HEK293 (cell line): ENCODE measurements around the gene SERAC1.
A peak's percentile ranks its signal among the peaks of the same experiment; 100 is the strongest.

Experiments used
- CTCF ChIA-PET: fragments of 350-600 bp; formaldehyde crosslinking; extraction: SDS; loops from one replicate; lab custom pipeline; 2021; ENCODE audit warnings: antibody characterized with exemption; lab: Yijun Ruan, JAX
- POLR2A ChIA-PET: fragments of 300-600 bp; formaldehyde crosslinking; extraction: SDS; loops from one replicate; lab custom pipeline; 2020; ENCODE audit warnings: antibody characterized with exemption, inconsistent platforms; lab: Yijun Ruan, JAX
- H3K27ac ChIP-seq: fragments of 200-500 bp; sonication (Bioruptor generic); 2 replicates; pipeline ENCODE4 v1.5.1; 2014; ENCODE audit warnings: low read depth, low read length, control low read depth, inconsistent platforms; ENCODE audit errors: extremely low read depth
- H3K36me3 ChIP-seq, 2 experiments: fragments of 200-500 bp in 1 of 2; sonication (Bioruptor generic) in 1 of 2; 1 replicate in 1 of 2; 2 replicates in 1 of 2; pipeline ENCODE4 v1.5.1; 2014 to 2017; ENCODE audit warnings: inconsistent platforms in 2 of 2, low read length in 2 of 2; ENCODE audit not compliant: control insufficient read depth in 2 of 2, insufficient read depth in 1 of 2
- H3K4me1 ChIP-seq: fragments of 200-500 bp; sonication (Bioruptor generic); 2 replicates; pipeline ENCODE4 v1.5.1; 2014; ENCODE audit warnings: mild to moderate bottlenecking, low read length, inconsistent platforms; ENCODE audit not compliant: control insufficient read depth, insufficient read depth
- H3K4me3 ChIP-seq: 2 replicates; pipeline ENCODE4 v1.5.1; 2011; ENCODE audit warnings: low read depth, mild to moderate bottlenecking, control low read depth, low read length, moderate library complexity
- H3K9me3 ChIP-seq: fragments of 200-500 bp; sonication (Bioruptor generic); 2 replicates; pipeline ENCODE4 v1.5.1; 2014; ENCODE audit warnings: low read depth, low read length, inconsistent platforms; ENCODE audit not compliant: control insufficient read depth, insufficient read depth
- BCL6B ChIP-seq: fragments of 450-650 bp; formaldehyde crosslinking; IDR thresholded peaks from 2 replicates; pipeline ENCODE4 v1.5.1; 2017; ENCODE audit warnings: missing biosample characterization, missing genetic modification characterization
- CTCF ChIP-seq: fragments of 450-650 bp; formaldehyde crosslinking; IDR thresholded peaks from 2 replicates; pipeline ENCODE4 v1.5.1; 2016; ENCODE audit warnings: missing biosample characterization, missing genetic modification characterization
- HOXA7 ChIP-seq: sonication (generic); formaldehyde crosslinking; IDR thresholded peaks from 2 replicates; pipeline ENCODE4 v1.8.1; 2022; ENCODE audit warnings: missing genetic modification reagents, borderline replicate concordance
- KLF16 ChIP-seq: fragments of 450-650 bp; formaldehyde crosslinking; IDR thresholded peaks from 2 replicates; pipeline ENCODE4 v1.5.1; 2017; ENCODE audit warnings: missing biosample characterization, missing genetic modification characterization
- KLF17 ChIP-seq: fragments of 450-650 bp; formaldehyde crosslinking; IDR thresholded peaks from 2 replicates; pipeline ENCODE4 v1.5.1; 2016; ENCODE audit warnings: missing biosample characterization, missing genetic modification characterization
- OSR2 ChIP-seq: fragments of 450-650 bp; formaldehyde crosslinking; IDR thresholded peaks from 2 replicates; pipeline ENCODE4 v1.5.1; 2016; ENCODE audit warnings: missing biosample characterization, missing genetic modification characterization
- PRDM1 ChIP-seq: fragments of 450-650 bp; formaldehyde crosslinking; IDR thresholded peaks from 2 replicates; pipeline ENCODE4; 2016; ENCODE audit warnings: missing biosample characterization, missing genetic modification characterization
- TCF7L2 ChIP-seq: IDR thresholded peaks from 2 replicates; pipeline ENCODE4 v1.6.1; 2011; ENCODE audit warnings: low read depth, mild to moderate bottlenecking, inconsistent platforms, low read length, moderate library complexity, borderline replicate concordance
- YY2 ChIP-seq: fragments of 450-650 bp; formaldehyde crosslinking; IDR thresholded peaks from 2 replicates; pipeline ENCODE4 v1.5.1; 2016; ENCODE audit warnings: missing biosample characterization, missing genetic modification characterization
- ZBTB10 ChIP-seq: fragments of 450-650 bp; formaldehyde crosslinking; IDR thresholded peaks from 2 replicates; pipeline ENCODE4 v1.5.1; 2016; ENCODE audit warnings: missing biosample characterization, missing genetic modification characterization
- ZFP3 ChIP-seq: fragments of 450-650 bp; formaldehyde crosslinking; IDR thresholded peaks from 2 replicates; pipeline ENCODE4 v1.5.1; 2016; ENCODE audit warnings: low read depth, missing biosample characterization, missing genetic modification characterization
- ZNF146 ChIP-seq: fragments of 450-650 bp; formaldehyde crosslinking; IDR thresholded peaks from 2 replicates; pipeline ENCODE4 v1.5.1; 2016; ENCODE audit warnings: missing biosample characterization, missing genetic modification characterization
- ZNF148 ChIP-seq: fragments of 450-650 bp; formaldehyde crosslinking; IDR thresholded peaks from 2 replicates; pipeline ENCODE4 v1.5.0; 2017; ENCODE audit warnings: missing biosample characterization, missing genetic modification characterization, borderline replicate concordance
- ZNF335 ChIP-seq: fragments of 450-650 bp; formaldehyde crosslinking; conservative IDR thresholded peaks from 2 replicates; pipeline ENCODE4 v1.5.1; 2016; ENCODE audit warnings: missing biosample characterization, missing genetic modification characterization
- ZNF366 ChIP-seq: fragments of 450-650 bp; formaldehyde crosslinking; conservative IDR thresholded peaks from 2 replicates; pipeline ENCODE4 v1.5.1; 2016; ENCODE audit warnings: missing biosample characterization, missing genetic modification characterization
- ZNF449 ChIP-seq: fragments of 450-650 bp; formaldehyde crosslinking; IDR thresholded peaks from 2 replicates; pipeline ENCODE4 v1.5.1; 2017; ENCODE audit warnings: missing biosample characterization, mild to moderate bottlenecking, missing genetic modification characterization, moderate library complexity
- ZNF548 ChIP-seq: fragments of 450-650 bp; formaldehyde crosslinking; IDR thresholded peaks from 2 replicates; pipeline ENCODE4 v1.5.1; 2016; ENCODE audit warnings: missing biosample characterization, missing genetic modification characterization
- ZNF580 ChIP-seq: fragments of 450-650 bp; formaldehyde crosslinking; IDR thresholded peaks from 2 replicates; pipeline ENCODE4 v1.5.1; 2016; ENCODE audit warnings: missing biosample characterization, missing genetic modification characterization
- ZNF621 ChIP-seq: fragments of 450-650 bp; formaldehyde crosslinking; IDR thresholded peaks from 2 replicates; pipeline ENCODE4 v1.5.1; 2017; ENCODE audit warnings: missing biosample characterization, missing genetic modification characterization
- ZNF776 ChIP-seq: fragments of 450-650 bp; formaldehyde crosslinking; IDR thresholded peaks from 2 replicates; pipeline ENCODE4 v1.5.0; 2017; ENCODE audit warnings: missing biosample characterization, missing genetic modification characterization, borderline replicate concordance
- ZSCAN4 ChIP-seq: fragments of 450-650 bp; formaldehyde crosslinking; IDR thresholded peaks from 2 replicates; pipeline ENCODE4 v1.5.1; 2017; ENCODE audit warnings: missing biosample characterization, missing genetic modification characterization

SERAC1 gene

GRCh38 chr6:158160932-158161539 lies 7.0 kb downstream of the SERAC1 start:
- ChIA-PET CTCF (interaction anchor here (1.3 kb wide), 1 partner anchor 18 kb away, joined by 6 read pairs; no protein-coding TSS in a partner anchor), POLR2A (no interaction called here)
- Histone ChIP-seq H3K4me3 (no peak overlapping the region), H3K27ac (no peak overlapping the region), H3K9me3 (no peaks in the 10 kb centered on the region), H3K36me3 (peaks cover 11 to 13% of the 10 kb centered on the region in 2 experiments), H3K4me1 (peaks cover 3% of the 10 kb centered on the region; the same call in 1 of the 2 replicates)
- TF ChIP-seq ZNF621 (tag by site-specific recombination) (no peak), BCL6B (tag by site-specific recombination) (no peak), CTCF (no peak), OSR2 (tag by site-specific recombination) (no peak), TCF7L2 (no peak), ZNF335 (tag by site-specific recombination) (no peak), ZBTB10 (tag by site-specific recombination) (no peak), ZSCAN4 (tag by site-specific recombination) (no peak), YY2 (no peak), ZNF548 (tag by site-specific recombination) (no peak), ZNF366 (tag by site-specific recombination) (no peak), KLF16 (tag by site-specific recombination) (no peak)

GRCh38 chr6:158158748-158159147 lies 9.3 kb downstream of the SERAC1 start:
- H3K9me3 ChIP-seq, result no peaks in the 10 kb centered on the region
- CTCF ChIA-PET, result interaction anchor here (0.7 to 1.2 kb wide), 3 partner anchors 9 to 83 kb away, joined by 3 to 6 read pairs (median 3); no protein-coding TSS in a partner anchor
- POLR2A ChIA-PET, result interaction anchor here (1.5 kb wide), 1 partner anchor 9 kb away, joined by 4 read pairs; no protein-coding TSS in a partner anchor
- no peak for TF ChIP-seq ZNF146 (tag by site-specific recombination)
- TF ChIP-seq HOXA7 (CRISPR knock-in tag), result no peak
- TF ChIP-seq ZNF580, result no peak
- TF ChIP-seq ZNF148 (tag by site-specific recombination), result no peak
- TF ChIP-seq PRDM1, result peak; percentile 74
- no peak for TF ChIP-seq ZNF335 (tag by site-specific recombination)
- TF ChIP-seq ZNF776 (tag by site-specific recombination), result no peak
- no peak for TF ChIP-seq KLF17 (tag by site-specific recombination)
- TF ChIP-seq ZFP3, result no peak
- no peak for TF ChIP-seq ZNF449 (tag by site-specific recombination)

More at GRCh38 chr6:158158748-158159147, 9.3 kb downstream of the SERAC1 start:
- H3K4me1 ChIP-seq, result peaks cover 3% of the 10 kb centered on the region; the same call in 1 of the 2 replicates
- H3K27ac ChIP-seq, result no peak overlapping the region
- no peak overlapping the region for H3K4me3 ChIP-seq
- peaks cover 14 to 24% of the 10 kb centered on the region in 2 experiments for H3K36me3 ChIP-seq
